GM18870 (cell line): ENCODE data around the gene ETF1.
"Not testable (repeated sequence)": the region's sequence is repeated elsewhere in the genome, so short reads cannot be mapped to it uniquely, and the experiment has no call there.

Source experiments
- ATAC-seq: cut with Tn5 transposase; IDR thresholded peaks from one replicate; pipeline ENCODE4 v1.9.1; 2021; ENCODE audit warnings: moderate library complexity; ENCODE audit not compliant: unreplicated experiment

Gene ETF1

GRCh38 chr5:138529812-138530211 lies 13.2 kb downstream of the ETF1 start:
- ATAC-seq, result no peak

- ATAC-seq, result no peak
These were observed 14.1 kb downstream of the ETF1 start for GRCh38 chr5:138528744-138529469.

GRCh38 chr5:138528208-138528607 lies 14.8 kb downstream of the ETF1 start:
- ATAC-seq, result no peak

GRCh38 chr5:138527170-138527569 lies 15.9 kb downstream of the ETF1 start:
- no peak for ATAC-seq

GRCh38 chr5:138523406-138523805 lies 19.6 kb downstream of the ETF1 start:
- no peak for ATAC-seq

GRCh38 chr5:138520971-138521370 lies 22.1 kb downstream of the ETF1 start:
- no peak for ATAC-seq

- no peak for ATAC-seq
These were observed 25.6 kb downstream of the ETF1 start for GRCh38 chr5:138517437-138517836.

GRCh38 chr5:138515556-138516245 lies 27.3 kb downstream of the ETF1 start:
- no peak for ATAC-seq

GRCh38 chr5:138514021-138514420 lies 29.0 kb downstream of the ETF1 start:
- no peak for ATAC-seq

- ATAC-seq, result no peak
These were observed 34.1 kb downstream of the ETF1 start for GRCh38 chr5:138508958-138509357.

GRCh38 chr5:138507485-138507884 lies 35.6 kb downstream of the ETF1 start:
- ATAC-seq, result not testable (repeated sequence)

- no peak for ATAC-seq
These were observed 36.4 kb downstream of the ETF1 start for GRCh38 chr5:138506370-138507306.

- ATAC-seq, result no peak
These were observed 38.2 kb downstream of the ETF1 start for GRCh38 chr5:138504799-138505198.

- ATAC-seq, result no peak
These were observed 39.4 kb downstream of the ETF1 start for GRCh38 chr5:138503487-138504270.

GRCh38 chr5:138502521-138502920 lies 40.5 kb downstream of the ETF1 start:
- ATAC-seq, result no peak

GRCh38 chr5:138502121-138502520 lies 40.9 kb downstream of the ETF1 start:
- no peak for ATAC-seq

- no peak for ATAC-seq
These were observed 44.7 kb downstream of the ETF1 start for GRCh38 chr5:138498376-138498775.

- ATAC-seq, result no peak
These were observed 47.7 kb downstream of the ETF1 start for GRCh38 chr5:138495351-138495750.

GRCh38 chr5:138492560-138493045 lies 50.4 kb downstream of the ETF1 start:
- ATAC-seq, result no peak
